Keratinocyte (primary cell): ENCODE measurements around the gene RMC1. TPM values are rescaled to one million over a fixed set of nuclear protein-coding genes. Genes with fewer than 3 reads are reported as not detected.
A peak's percentile ranks its signal among the peaks of the same experiment; 100 is the strongest.

Source experiments
- DNase-seq: peaks from one replicate; pipeline ENCODE4 v3.0.0-alpha.2; 2011; ENCODE audit warnings: low read depth, missing footprints, low spot score
- FAIRE-seq: peaks from 2 replicates; lab custom pipeline; 2011; peaks lifted over from hg19 to GRCh38; lab: Jason Lieb, UNC
- H2AFZ ChIP-seq: 2 replicates; pipeline ENCODE4 v1.6.0; 2012; ENCODE audit warnings: low read length, control low read depth, inconsistent platforms; ENCODE audit not compliant: control insufficient read depth
- H3K27ac ChIP-seq: 2 replicates; pipeline ENCODE4 v1.5.1; 2011; ENCODE audit warnings: low read length; ENCODE audit not compliant: control insufficient read depth, insufficient read depth
- H3K27me3 ChIP-seq: 3 replicates; pipeline ENCODE4 v1.6.0; 2011; ENCODE audit warnings: low read length; ENCODE audit not compliant: control insufficient read depth, insufficient read depth; ENCODE audit errors: extremely low read depth
- H3K36me3 ChIP-seq, 2 experiments: 2 replicates in 1 of 2; 3 replicates in 1 of 2; pipeline ENCODE4 v1.5.1; 2011; ENCODE audit warnings: low read length in 2 of 2, mild to moderate bottlenecking in 1 of 2; ENCODE audit not compliant: control insufficient read depth in 2 of 2, insufficient read depth in 2 of 2; ENCODE audit errors: extremely low read depth in 1 of 2
- H3K4me1 ChIP-seq: 3 replicates; pipeline ENCODE4 v1.5.1; 2011; ENCODE audit warnings: low read length; ENCODE audit not compliant: control insufficient read depth, insufficient read depth; ENCODE audit errors: extremely low read depth
- H3K4me2 ChIP-seq: 3 replicates; pipeline ENCODE4 v1.6.0; 2011; ENCODE audit warnings: low read depth, low read length; ENCODE audit not compliant: control insufficient read depth, insufficient read depth; ENCODE audit errors: extremely low read depth
- H3K4me3 ChIP-seq, 3 experiments: fragments of 200-600 bp in 1 of 3; sonication (generic) in 1 of 3; 2 replicates in 2 of 3; 3 replicates in 1 of 3; pipeline ENCODE4 v1.5.1; 2011 to 2016; ENCODE audit warnings: low read length in 3 of 3, mild to moderate bottlenecking in 3 of 3, control low read depth in 2 of 3, inconsistent platforms in 1 of 3, low read depth in 1 of 3, mixed read lengths in 1 of 3, mixed run types in 1 of 3, moderate library complexity in 1 of 3; ENCODE audit not compliant: control insufficient read depth in 2 of 3, insufficient read depth in 2 of 3; ENCODE audit errors: extremely low read depth in 1 of 3
- H3K79me2 ChIP-seq: 2 replicates; pipeline ENCODE4 v1.6.0; 2012; ENCODE audit warnings: low read length; ENCODE audit not compliant: control insufficient read depth, insufficient read depth
- H3K9ac ChIP-seq: 3 replicates; pipeline ENCODE4 v1.6.0; 2011; ENCODE audit warnings: low read length; ENCODE audit not compliant: control insufficient read depth, insufficient read depth; ENCODE audit errors: extremely low read depth
- H3K9me1 ChIP-seq: 3 replicates; pipeline ENCODE4 v1.6.0; 2011; ENCODE audit warnings: low read length; ENCODE audit not compliant: control insufficient read depth, insufficient read depth; ENCODE audit errors: extremely low read depth
- H3K9me3 ChIP-seq: 2 replicates; pipeline ENCODE4 v1.5.1; 2012; ENCODE audit warnings: low read depth, low read length; ENCODE audit not compliant: control insufficient read depth
- H4K20me1 ChIP-seq: 3 replicates; pipeline ENCODE4 v1.6.0; 2011; ENCODE audit warnings: low read length; ENCODE audit not compliant: control insufficient read depth, insufficient read depth; ENCODE audit errors: extremely low read depth
- CTCF ChIP-seq, 3 experiments: IDR thresholded peaks in 1 of 3; conservative IDR thresholded peaks in 1 of 3; optimal IDR thresholded peaks in 1 of 3; 2 replicates in 2 of 3; 3 replicates in 1 of 3; pipeline versions ENCODE3 to v1.5.1; 2011; ENCODE audit warnings: low read length in 3 of 3, mild to moderate bottlenecking in 3 of 3, moderate library complexity in 2 of 3, control low read depth in 1 of 3, inconsistent platforms in 1 of 3; ENCODE audit not compliant: insufficient read depth in 2 of 3; ENCODE audit errors: extremely low read depth in 1 of 3
- EZH2 ChIP-seq: IDR thresholded peaks from one replicate; pipeline ENCODE4 v1.6.1; 2012; ENCODE audit warnings: inconsistent platforms, mild to moderate bottlenecking, low read length, moderate library complexity
- dilution Hi-C: fragments of 300-500 bp; cut with MboI; formaldehyde crosslinking; loops from one replicate; pipeline ENCODE4 v1.7.0; 2020; ENCODE audit warnings: low sequenced_read_pairs; ENCODE audit not compliant: extremely low pct_ligation_motif_present
- polyA plus RNA-seq, 5 experiments: library from polyadenylated mRNA; depleted of rRNA in 3 of 5; stranded (reverse) in 3 of 5; stranded (forward) in 1 of 5; unstranded in 1 of 5; fragments of >200 nt; gene quantifications; 1 replicate in 1 of 5; 2 replicates in 3 of 5; 3 replicates in 1 of 5; pipeline versions ENCODE4 v1.2.1 to v1.2.3, GENCODE V29; 2011 to 2012; ENCODE audit warnings: missing spikeins in 2 of 5, low read depth in 1 of 5, low replicate concordance in 1 of 5

Gene RMC1
- polyA plus RNA-seq, 1 donor (not counting 4 experiments of a cell fraction or from before 2014, with no cell fraction given), result 26.4 TPM

- no peaks in the 10 kb centered on the region for H3K9me3 ChIP-seq
- no peak overlapping the region for H3K4me3 ChIP-seq
- peaks cover 4% of the 10 kb centered on the region for H3K4me1 ChIP-seq
- H3K9ac ChIP-seq, result peak overlapping the region; percentile 7
- peak overlapping the region; percentile 25 for H3K27ac ChIP-seq
- no peak overlapping the region for H3K4me2 ChIP-seq
- no peak for DNase-seq
- H3K9me1 ChIP-seq, result no peaks in the 10 kb centered on the region
- dilution Hi-C loops, result no loop called here
- H3K79me2 ChIP-seq, result no peaks in the 10 kb centered on the region
- H3K36me3 ChIP-seq, result peaks cover 13 to 63% of the 10 kb centered on the region in 2 experiments
- no peaks in the 10 kb centered on the region for H3K27me3 ChIP-seq
- no peak for TF ChIP-seq EZH2
- TF ChIP-seq CTCF (optimal IDR thresholded peaks at IDR 0.05 in 1 of 3, IDR thresholded peaks at IDR 0.05 in 1 of 3, conservative IDR thresholded peaks at IDR 0.05 in 1 of 3; ENCODE audit: extremely low read depth in 1 of 3, insufficient read depth in 2 of 3, low read length in 3 of 3), result no peak
- no peak for FAIRE-seq
- H4K20me1 ChIP-seq, result peaks cover 3% of the 10 kb centered on the region
- no peak overlapping the region for H2AFZ ChIP-seq
Observed at GRCh38 chr18:23563377-23564043, 60.2 kb downstream of the RMC1 start.

GRCh38 chr18:23565916-23566547 is 62.7 kb downstream of the RMC1 start:
- TF ChIP-seq EZH2 (no peak), CTCF (optimal IDR thresholded peaks at IDR 0.05 in 1 of 3, IDR thresholded peaks at IDR 0.05 in 1 of 3, conservative IDR thresholded peaks at IDR 0.05 in 1 of 3; ENCODE audit: extremely low read depth in 1 of 3, insufficient read depth in 2 of 3, low read length in 3 of 3) (no peak)
- H3K27me3 ChIP-seq, result no peaks in the 10 kb centered on the region
- no peak for DNase-seq
- no peak overlapping the region for H3K4me2 ChIP-seq
- H3K9me1 ChIP-seq, result no peaks in the 10 kb centered on the region
- peaks cover 3% of the 10 kb centered on the region for H3K79me2 ChIP-seq
- no peak overlapping the region for H3K4me3 ChIP-seq
- peaks cover 4% of the 10 kb centered on the region for H3K4me1 ChIP-seq
- H4K20me1 ChIP-seq, result peaks cover 3% of the 10 kb centered on the region
- peaks cover 20 to 68% of the 10 kb centered on the region in 2 experiments for H3K36me3 ChIP-seq
- peak overlapping the region; percentile 45 for H3K27ac ChIP-seq
- no peak overlapping the region for H3K9ac ChIP-seq
- H3K9me3 ChIP-seq, result no peaks in the 10 kb centered on the region
- no peak for FAIRE-seq
- H2AFZ ChIP-seq, result no peak overlapping the region
- dilution Hi-C loops, result no loop called here
